ENCODE results near the gene ATP7A. TPM values are rescaled to one million over a fixed set of nuclear protein-coding genes. Genes with fewer than 3 reads are reported as not detected.
"Not testable (repeated sequence)": the region's sequence is repeated elsewhere in the genome, so short reads cannot be mapped to it uniquely, and the experiment has no call there.

The ATP7A gene
- total RNA-seq, 2 experiments from 2014 or later, result 5.7 to 5.9 TPM

DNA sequence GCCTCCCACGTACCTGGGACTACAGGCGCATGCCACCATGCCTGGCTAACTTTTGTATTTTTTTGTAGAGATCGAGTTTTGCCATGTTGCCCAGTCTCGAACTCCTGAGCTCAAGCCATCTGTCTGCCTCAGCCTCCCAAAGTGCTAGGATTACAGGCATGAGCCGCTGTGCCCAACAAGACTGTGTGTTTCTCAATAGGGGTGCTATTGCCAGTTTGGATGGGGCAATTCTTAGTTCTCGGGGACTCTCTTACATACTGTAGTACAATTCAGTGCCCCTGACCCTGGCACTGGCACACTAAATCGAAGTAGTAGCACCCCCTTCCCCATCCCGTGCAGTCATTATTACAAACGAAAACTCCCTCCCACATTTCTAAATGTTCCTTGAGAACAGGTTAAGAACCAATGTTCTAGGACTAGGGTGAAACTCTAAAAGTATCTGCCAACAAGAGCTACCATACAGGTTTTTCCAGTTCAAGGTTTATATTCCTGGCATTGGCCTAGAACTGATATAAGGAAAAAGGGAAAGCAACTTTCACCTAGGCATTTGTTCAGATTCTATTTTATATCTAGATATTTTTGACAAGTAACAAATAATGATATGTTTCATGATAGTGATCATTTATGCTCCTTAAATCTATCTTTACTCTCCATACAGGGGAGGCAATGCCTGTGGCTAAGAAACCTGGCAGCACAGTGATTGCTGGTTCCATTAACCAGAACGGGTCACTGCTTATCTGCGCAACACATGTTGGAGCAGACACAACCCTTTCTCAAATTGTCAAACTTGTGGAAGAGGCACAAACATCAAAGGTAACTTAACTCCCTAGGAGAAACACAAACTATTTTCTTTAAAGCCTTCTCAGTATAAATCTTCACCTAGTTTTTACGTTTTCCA is 109.3 kb downstream of the ATP7A start:
- ChIA-PET CTCF (no interaction called here), POLR2A (no interaction called here)

GRCh38 chrX:78024349-78025059 is 114.0 kb downstream of the ATP7A start:
- ChIA-PET POLR2A (no interaction called here), CTCF (interaction anchor here (1.0 to 1.5 kb wide), 4 partner anchors 11 to 120 kb away, joined by 3 to 8 read pairs (median 4); partner anchors contain the start of gene ATP7A)

- ChIA-PET CTCF (no interaction called here), POLR2A (no interaction called here)
These were observed 117.3 kb downstream of the ATP7A start for GRCh38 chrX:78027798-78028197.

DNA sequence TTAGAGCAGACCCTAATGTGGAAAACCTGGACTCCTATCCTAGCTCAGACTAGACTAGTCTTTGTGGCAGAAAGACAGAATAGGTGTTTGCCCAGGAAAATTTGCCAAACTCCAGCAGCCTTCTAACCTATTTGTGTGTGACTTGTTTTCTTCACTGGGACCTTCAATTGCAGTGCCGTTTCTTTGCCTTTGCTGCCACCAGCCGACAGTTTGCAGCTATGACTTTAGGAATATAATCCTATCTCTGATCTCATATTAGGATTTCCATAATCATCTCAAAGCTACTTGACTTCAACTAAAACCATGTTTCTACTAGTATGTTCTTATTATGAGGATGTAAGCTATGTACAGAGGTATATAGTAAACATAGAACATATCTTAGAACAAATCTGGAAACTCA is 119.2 kb downstream of the ATP7A start:
- POLR2A ChIA-PET, result no interaction called here

DNA sequence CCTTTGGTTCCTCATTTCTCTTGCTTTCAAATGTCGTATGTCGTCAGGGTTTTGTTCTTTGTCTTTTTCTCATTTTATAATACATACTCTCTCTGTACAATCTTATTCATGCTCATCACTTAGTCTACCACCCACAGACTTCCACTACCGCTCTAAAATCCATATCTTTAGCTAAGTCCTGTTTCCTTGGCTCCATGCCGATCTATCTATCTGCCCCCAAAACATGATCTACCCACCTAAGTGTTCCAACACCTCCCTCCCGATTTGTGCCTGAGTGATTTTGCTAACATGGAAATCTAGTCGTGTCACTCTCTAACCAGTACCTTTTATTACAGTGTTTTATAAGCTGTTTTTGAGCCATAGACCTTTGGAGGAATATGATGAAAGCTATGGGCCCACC is 124.6 kb downstream of the ATP7A start:
- CTCF ChIA-PET, result interaction anchor here (1.1 kb wide), 1 partner anchor 10 kb away, joined by 4 read pairs; no protein-coding TSS in a partner anchor
- POLR2A ChIA-PET, result interaction anchor here (0.5 kb wide), 1 partner anchor 130 kb away, joined by 5 read pairs; no protein-coding TSS in a partner anchor

More for the DNA sequence above, 119.2 kb downstream of the ATP7A start:
- CTCF ChIA-PET, result no interaction called here

- POLR2A ChIA-PET, result no interaction called here
- CTCF ChIA-PET, result interaction anchor here (0.6 kb wide), 1 partner anchor 321 kb away, joined by 5 read pairs; no protein-coding TSS in a partner anchor
These were observed 127.4 kb downstream of the ATP7A start for GRCh38 chrX:78037881-78038280.

DNA sequence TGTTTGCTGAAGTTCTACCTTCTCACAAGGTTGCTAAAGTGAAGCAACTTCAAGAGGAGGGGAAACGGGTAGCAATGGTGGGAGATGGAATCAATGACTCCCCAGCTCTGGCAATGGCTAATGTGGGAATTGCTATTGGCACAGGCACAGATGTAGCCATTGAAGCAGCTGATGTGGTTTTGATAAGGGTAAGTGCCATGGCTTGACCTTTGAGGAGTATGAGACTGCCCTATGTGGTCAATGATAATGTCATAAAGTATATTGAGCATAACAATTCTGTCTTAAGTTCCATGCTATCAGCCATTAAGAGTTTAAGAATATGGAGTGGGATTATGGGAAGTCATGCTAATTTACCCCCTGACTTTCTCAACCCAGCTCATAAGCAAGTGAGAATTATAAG is 132.1 kb downstream of the ATP7A start:
- POLR2A ChIA-PET, result no interaction called here
- CTCF ChIA-PET, result no interaction called here

GRCh38 chrX:78046362-78046761 is 135.9 kb downstream of the ATP7A start:
- POLR2A ChIA-PET, result no interaction called here
- CTCF ChIA-PET, result no interaction called here

GRCh38 chrX:78048052-78048451 is 137.6 kb downstream of the ATP7A start:
- POLR2A ChIA-PET, result no interaction called here
- CTCF ChIA-PET, result no interaction called here

- CTCF ChIA-PET, result no interaction called here
- POLR2A ChIA-PET, result no interaction called here
These were observed 153.2 kb downstream of the ATP7A start for GRCh38 chrX:78063687-78064086.

DNA sequence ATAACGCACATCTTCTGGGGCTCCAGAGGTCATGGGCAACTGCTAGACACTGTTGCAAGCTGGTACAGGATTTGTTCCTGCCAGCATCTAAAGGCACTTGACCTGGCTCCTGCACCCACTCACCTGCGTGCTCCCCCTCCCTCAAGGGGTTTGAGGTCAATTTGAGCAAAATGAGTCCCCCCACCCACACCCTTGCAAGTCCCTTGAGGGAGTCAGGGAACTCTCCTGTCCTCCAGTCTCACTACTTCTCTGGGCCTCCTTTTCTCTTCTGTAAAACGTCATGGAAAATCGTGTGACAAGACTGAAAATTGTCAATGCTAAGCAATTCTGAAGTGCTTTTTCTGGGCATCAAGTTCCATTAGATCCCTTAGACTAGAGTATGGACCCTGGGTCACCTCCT is 153.7 kb downstream of the ATP7A start:
- ChIA-PET POLR2A (no interaction called here), CTCF (no interaction called here)

- ChIA-PET POLR2A (interaction anchor here (0.8 kb wide), 1 partner anchor 38 kb away, joined by 3 read pairs; no protein-coding TSS in a partner anchor), CTCF (interaction anchor here (0.6 to 1.0 kb wide), 2 partner anchors 27 to 36 kb away, joined by 3 to 6 read pairs; no protein-coding TSS in a partner anchor)
These were observed 154.5 kb downstream of the ATP7A start for GRCh38 chrX:78064698-78065601.

DNA sequence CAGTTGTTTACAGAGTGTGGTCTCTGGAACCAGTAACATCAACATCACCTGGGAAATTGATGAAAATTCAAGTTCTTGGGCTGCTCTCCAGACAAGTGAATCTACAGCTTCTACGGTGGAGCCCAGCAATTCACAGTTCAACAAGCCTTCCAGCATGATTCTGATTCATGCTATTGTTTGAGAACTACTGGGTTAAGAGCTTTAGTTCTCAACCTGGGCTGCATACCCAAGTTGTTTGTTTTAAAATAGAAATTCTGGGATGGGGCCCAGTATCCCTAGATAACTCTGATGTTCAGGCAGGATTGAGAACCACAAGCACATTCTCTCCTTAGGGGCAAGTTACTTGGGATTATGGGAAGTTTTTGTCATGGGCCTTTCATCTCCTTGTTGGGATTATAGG is 155.6 kb downstream of the ATP7A start:
- ChIA-PET POLR2A (no interaction called here), CTCF (no interaction called here)

GRCh38 chrX:78071331-78071730 is 160.8 kb downstream of the ATP7A start:
- ChIA-PET POLR2A (no interaction called here), CTCF (no interaction called here)

- CTCF ChIA-PET, result interaction anchor here (1.5 kb wide), 1 partner anchor 175 kb away, joined by 4 read pairs; the partner anchor contains the start of gene COX7B
- POLR2A ChIA-PET, result not testable (repeated sequence)
These were observed 162.9 kb downstream of the ATP7A start for GRCh38 chrX:78073147-78074077.

- CTCF ChIA-PET, result interaction anchor here (1.5 kb wide), 1 partner anchor 175 kb away, joined by 4 read pairs; the partner anchor contains the start of gene COX7B
- POLR2A ChIA-PET, result no interaction called here
These were observed 163.6 kb downstream of the ATP7A start for GRCh38 chrX:78074088-78074487.

GRCh38 chrX:78075787-78076389 is 165.4 kb downstream of the ATP7A start:
- CTCF ChIA-PET, result no interaction called here
- POLR2A ChIA-PET, result no interaction called here

DNA sequence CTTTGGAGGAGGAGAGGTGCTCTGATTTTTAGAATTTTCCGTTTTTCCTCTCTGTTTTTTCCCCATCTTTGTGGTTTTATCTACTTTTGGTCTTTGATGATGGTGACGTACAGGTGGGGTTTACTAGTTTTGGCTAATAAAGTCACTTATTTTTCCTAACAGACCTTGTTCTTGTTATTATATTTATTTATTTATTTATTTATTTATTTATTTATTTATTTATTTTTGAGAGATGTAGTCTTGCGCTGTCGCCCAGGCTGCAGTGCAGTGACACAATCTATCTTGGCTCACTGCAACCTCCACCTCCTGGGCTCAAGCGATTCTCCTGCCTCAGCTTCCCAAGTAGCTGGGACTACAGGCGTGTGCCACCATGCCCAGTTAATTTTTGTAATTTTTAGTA is 170.9 kb downstream of the ATP7A start:
- POLR2A ChIA-PET, CTCF ChIA-PET: not testable (repeated sequence)

Measured in activated CD8-positive, alpha-beta memory T cell treated with anti-CD3 and anti-CD28 coated beads for 36 hours (primary cell).